Measurements from ENCODE around the gene KCTD7.
"Not testable (repeated sequence)": the region's sequence is repeated elsewhere in the genome, so short reads cannot be mapped to it uniquely, and the experiment has no call there.

Gene KCTD7

DNA sequence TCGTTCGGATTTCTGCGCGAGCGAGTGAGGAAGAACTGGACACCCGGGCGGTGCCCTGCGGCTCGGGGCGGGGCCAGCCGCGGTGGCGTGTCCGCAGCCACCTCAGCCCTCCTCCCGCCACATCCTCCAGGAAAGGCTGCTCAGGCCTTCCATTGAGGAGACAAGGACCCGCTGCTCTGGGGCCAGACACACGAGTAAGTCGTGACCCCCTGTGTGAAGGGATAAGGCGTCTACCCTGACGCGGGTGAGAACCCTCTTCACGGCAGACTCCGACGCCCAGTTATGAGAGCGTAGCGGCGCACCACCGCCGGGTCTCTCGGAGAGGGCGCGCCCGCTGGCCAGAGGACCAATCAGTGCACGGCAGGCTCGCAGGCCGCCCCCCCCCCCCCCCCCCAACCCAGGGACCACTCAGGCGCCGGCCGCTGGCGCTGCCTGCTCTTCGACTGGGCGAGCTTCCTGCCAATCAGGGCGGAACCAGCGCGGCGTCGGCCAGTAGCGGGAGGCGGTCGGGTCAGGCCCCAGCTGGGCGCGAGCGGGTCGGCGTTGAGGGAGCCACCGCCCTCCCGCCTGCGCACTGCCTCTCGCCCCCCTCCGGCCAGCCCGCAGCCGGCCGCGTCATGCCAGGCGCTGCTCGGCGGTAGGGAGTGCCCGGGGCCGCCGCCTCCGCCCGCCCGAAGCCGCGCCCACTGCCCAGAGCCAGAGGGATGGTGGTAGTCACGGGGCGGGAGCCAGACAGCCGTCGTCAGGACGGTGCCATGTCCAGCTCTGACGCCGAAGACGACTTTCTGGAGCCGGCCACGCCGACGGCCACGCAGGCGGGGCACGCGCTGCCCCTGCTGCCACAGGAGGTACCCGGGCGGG lies at the start of gene KCTD7:
TSS of gene KCTD7 (plus strand) at position 521 of the 861 bp plus-strand sequence. CDS start at position 705, 184 bp downstream.
- peak; percentile 99 for DNase-seq (ENCODE audit: low spot score)
- POLR2A ChIA-PET (ENCODE audit: low non-redundant PET) = interaction anchor here (0.5 kb wide), 1 partner anchor 25 kb away, joined by 3 read pairs; no protein-coding TSS in a partner anchor
- CTCF ChIA-PET = interaction anchor here (0.7 to 0.9 kb wide), 2 partner anchors 16 to 71 kb away, joined by 3 to 4 read pairs; no protein-coding TSS in a partner anchor
- TF ChIP-seq, protein P1, sequence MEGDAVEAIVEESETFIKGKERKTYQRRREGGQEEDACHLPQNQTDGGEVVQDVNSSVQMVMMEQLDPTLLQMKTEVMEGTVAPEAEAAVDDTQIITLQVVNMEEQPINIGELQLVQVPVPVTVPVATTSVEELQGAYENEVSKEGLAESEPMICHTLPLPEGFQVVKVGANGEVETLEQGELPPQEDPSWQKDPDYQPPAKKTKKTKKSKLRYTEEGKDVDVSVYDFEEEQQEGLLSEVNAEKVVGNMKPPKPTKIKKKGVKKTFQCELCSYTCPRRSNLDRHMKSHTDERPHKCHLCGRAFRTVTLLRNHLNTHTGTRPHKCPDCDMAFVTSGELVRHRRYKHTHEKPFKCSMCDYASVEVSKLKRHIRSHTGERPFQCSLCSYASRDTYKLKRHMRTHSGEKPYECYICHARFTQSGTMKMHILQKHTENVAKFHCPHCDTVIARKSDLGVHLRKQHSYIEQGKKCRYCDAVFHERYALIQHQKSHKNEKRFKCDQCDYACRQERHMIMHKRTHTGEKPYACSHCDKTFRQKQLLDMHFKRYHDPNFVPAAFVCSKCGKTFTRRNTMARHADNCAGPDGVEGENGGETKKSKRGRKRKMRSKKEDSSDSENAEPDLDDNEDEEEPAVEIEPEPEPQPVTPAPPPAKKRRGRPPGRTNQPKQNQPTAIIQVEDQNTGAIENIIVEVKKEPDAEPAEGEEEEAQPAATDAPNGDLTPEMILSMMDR (conservative IDR thresholded peaks at IDR 0.05; ENCODE audit: low read depth) = no peak
- peak within 1 kb of the TSS; percentile 96 for H3K27ac ChIP-seq

DNA sequence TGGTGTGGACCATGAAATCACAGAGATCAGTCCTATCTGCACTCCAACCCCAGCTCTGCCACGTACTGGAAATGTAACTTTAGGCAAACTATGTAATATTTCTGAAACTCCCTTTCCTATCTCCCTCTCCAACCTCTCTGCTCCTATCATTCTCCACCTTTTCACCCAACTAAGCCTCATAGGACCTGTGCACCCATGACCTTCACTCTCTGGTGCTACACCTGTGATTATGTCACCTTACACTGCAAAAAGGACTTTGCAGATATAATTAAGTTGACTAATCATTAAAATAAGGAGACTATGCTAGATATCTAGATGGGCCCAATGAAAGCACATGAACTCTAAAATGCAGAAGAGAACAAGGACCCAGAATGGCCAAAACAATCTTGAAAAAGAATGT lies 48.3 kb upstream of the KCTD7 start:
- H3K27ac ChIP-seq; POLR2A ChIA-PET (ENCODE audit: low non-redundant PET); DNase-seq (ENCODE audit: low spot score); CTCF ChIA-PET: not testable (repeated sequence)

DNA sequence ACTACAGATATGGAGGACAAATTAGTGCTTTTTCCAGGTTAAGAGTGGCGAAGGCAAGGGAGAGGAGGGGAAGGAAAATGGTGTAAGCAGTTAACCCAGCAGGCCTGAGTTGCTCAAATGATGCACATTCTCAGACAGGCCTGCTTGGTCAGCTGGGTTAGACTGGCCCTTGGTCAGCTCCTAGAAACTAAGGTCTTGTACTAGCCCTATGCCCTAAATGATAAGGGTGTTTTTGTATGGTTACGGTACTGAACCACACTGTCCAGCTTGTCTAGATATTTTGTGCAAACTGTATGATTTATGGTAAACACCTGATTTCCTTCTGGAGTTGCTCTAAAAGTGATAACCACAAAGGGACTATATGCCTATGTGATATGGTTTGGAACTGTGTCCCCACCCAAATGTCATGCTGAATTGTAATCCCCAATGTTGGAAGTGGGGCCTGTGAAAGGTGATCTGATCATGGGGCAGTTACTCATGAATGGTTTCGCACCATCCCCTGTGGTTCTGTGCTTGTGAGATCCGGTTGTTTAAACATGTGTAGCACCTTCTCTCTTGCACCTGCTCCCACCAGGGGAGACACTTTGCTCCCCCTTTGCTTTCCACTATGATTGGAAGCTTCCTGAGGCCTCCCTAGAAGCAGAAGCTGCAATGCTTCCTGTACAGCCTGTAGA lies 45.7 kb upstream of the KCTD7 start:
- H3K27ac ChIP-seq; DNase-seq (ENCODE audit: low spot score); CTCF ChIA-PET; POLR2A ChIA-PET (ENCODE audit: low non-redundant PET): not testable (repeated sequence)

DNA sequence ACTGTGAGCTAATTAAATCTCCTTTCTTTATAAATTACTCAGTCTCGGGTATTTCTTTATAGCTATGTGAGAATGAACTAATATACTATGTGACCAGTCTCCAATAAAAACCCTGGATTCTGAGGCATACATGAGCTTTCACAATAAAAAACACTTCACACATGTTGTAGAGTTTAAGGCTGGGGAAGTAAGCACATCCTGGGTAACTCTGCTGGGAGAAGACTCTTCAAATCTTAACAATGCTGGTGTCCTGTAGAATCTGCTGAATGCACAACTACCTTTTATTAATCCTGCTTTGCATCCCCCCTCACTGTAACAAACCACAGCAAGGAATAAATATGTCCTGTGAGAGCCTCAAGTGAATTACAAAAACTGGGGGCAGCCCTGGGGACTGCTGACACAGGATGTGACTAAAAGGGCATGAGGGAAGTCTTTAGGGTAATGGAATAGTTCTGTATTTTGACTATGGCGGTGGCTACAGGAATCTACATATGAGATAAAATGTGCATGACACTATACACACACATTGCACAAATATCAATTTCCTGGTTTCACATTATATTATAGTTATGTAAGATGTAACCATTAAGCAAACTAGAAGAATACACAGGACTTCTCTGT lies 45.1 kb upstream of the KCTD7 start:
- DNase-seq (ENCODE audit: low spot score) = no peak
- ChIA-PET POLR2A (ENCODE audit: low non-redundant PET) (no interaction called here), CTCF (no interaction called here)
- no peak overlapping the region for H3K27ac ChIP-seq
- TF ChIP-seq, protein P1 (conservative IDR thresholded peaks at IDR 0.05; ENCODE audit: low read depth) = no peak

DNA sequence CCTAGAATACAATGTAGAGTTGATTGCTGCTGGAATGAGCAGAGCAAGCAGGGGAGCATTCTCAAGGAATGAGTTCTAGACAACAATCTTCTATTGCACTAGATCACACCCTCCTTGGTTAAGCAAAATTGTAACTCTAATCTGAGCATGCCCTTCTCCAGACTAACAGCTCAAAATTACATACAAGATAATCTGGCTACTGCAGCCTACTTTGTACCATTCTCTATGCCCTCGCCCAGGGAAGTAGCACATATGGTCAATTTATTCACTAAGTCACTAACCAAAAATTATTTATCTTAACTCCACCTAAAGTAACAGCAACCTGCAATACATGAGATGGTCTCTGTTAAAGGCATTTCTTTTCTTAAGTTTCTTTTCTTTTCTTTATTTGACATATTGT lies 42.5 kb upstream of the KCTD7 start:
- TF ChIP-seq, protein P1 (conservative IDR thresholded peaks at IDR 0.05; ENCODE audit: low read depth) = no peak
- no peak overlapping the region for H3K27ac ChIP-seq
- no peak for DNase-seq (ENCODE audit: low spot score)
- POLR2A ChIA-PET (ENCODE audit: low non-redundant PET) = no interaction called here
- CTCF ChIA-PET = no interaction called here

DNA sequence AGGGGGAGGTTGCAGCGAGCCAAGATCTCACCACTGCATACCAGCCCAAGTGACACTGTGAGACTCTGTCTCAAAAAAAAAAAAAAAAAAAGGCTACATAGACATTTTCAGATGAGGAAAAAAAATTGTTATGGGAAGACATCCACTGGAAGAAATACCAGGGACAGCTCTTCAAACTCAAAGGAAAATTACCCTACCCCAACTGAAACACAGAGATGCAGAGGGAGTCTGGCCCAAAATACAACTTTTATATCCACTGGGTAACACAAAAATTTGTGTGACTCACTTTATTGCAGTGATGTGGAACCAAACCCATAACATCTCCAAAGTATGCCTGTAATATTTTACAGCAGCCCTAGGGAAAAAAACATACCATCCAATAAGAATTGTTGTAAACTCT lies 40.5 kb upstream of the KCTD7 start:
- CTCF ChIA-PET; POLR2A ChIA-PET (ENCODE audit: low non-redundant PET); H3K27ac ChIP-seq: not testable (repeated sequence)

DNA sequence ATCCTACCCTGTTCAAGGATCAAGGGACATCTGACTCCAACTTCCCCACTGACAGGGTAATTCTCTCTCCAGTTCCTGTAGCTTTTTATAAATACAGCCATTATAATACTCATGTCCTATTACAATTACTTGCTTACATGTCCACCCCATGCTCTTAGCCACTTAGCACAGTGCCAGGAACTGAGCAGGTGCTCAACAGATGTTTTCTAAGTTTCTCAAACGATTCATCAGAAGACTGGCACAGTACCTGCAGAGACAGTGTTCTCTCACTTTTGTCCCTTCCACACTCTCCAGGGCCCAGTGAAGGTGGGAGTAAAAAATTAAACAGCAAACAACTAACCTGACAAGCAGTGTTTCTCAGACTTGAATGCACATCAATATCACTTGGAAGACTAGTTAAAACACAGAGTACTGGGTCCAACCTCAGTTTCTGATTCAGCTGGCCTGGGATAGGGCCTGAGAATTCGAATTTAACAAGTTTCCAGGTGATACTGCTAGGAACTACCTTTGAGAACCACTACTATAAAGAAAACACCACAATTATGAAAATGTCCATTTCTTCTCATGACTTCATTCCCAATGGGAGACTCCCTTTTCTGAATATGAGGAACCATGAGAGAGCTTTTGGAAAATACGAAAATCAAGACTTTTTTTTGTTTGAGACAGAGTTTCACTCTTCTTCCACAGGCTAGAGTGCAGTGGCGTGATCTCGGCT lies 39.7 kb upstream of the KCTD7 start:
- CTCF ChIA-PET; DNase-seq (ENCODE audit: low spot score): not testable (repeated sequence)
- POLR2A ChIA-PET (ENCODE audit: low non-redundant PET) = interaction anchor here (0.7 kb wide), 1 partner anchor 62 kb away, joined by 4 read pairs; no protein-coding TSS in a partner anchor
- peak overlapping the region; percentile 48 for H3K27ac ChIP-seq

More for the DNA sequence above, 40.5 kb upstream of the KCTD7 start:
- not testable (repeated sequence) for DNase-seq (ENCODE audit: low spot score)

DNA sequence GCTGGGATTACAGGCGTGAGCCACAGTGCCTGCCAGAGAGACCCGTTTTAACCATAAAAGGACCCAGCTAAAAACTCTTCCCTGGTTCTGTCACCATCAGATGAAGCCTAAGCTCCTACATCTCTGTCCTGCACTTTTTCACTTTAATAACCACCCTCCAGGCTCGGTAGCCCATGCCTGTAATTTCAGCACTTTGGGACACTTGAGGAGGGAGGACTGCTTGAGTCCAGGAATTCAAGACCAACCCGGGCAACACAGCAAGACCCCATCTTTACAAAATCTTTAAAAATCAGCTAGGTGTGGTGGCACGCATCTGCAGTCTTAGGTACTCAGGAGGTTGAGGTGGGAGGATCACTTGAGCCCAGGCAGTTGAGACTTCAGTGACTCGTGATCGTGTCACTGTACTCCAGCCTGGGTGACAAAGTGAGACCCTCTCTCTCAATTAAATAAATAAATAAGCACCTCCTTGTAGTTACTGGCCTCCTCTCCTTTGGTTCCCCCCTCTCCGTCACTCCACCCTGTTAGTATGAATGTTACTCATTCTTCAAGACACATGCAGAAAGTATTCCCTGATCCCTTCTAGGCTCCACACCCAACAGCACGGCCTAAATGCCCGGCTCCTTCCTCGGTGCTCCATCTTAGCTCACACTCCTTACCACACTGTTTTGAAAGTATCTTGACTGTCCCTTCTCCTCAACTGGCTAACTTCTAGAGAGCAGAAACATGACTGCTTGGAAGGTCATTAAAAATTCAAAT lies 38.2 kb upstream of the KCTD7 start:
- CTCF ChIA-PET = interaction anchor here (1.0 kb wide), 1 partner anchor 30 kb away, joined by 4 read pairs; no protein-coding TSS in a partner anchor
- peak; percentile 74 for DNase-seq (ENCODE audit: low spot score)
- POLR2A ChIA-PET (ENCODE audit: low non-redundant PET) = interaction anchor here (1.3 kb wide), 1 partner anchor 36 kb away, joined by 3 read pairs; no protein-coding TSS in a partner anchor
- H3K27ac ChIP-seq = peak overlapping the region; percentile 90

DNA sequence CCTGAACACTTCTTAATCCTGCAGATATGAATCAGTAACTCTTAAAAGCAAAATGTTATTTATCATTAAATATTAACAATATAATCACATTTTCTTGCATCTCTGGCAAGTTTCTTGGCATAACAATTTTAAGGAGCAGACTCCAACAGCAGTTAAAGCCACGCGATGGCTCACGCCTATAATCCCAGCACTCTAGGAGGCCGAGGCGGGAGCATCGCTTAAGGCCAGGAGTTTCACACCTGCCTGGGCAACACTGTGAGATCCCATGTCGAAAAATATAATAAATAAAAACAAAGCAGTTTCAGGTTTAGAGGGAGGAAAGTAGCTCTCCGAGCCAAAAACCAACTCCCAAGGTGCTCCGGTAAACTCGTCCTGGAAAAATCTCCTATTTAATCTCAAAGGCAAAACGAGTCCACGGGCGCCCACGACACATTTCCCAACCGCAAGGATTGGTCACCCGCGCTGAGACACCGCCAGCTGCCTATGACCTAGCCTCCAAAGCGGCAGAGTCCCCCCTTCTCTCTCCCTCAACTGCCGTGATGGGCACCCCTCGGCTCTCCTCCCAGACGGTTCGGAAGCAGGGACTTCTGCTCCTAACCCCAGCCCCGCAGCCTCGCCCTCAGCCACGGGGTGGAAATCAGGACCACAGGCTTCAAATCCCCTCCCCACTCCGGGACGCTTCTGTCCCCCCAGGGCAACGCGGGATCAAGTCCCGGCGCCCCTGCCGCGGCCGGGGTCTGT lies 37.5 kb upstream of the KCTD7 start:
- ChIA-PET POLR2A (ENCODE audit: low non-redundant PET) (interaction anchor here (1.3 kb wide), 1 partner anchor 36 kb away, joined by 3 read pairs; no protein-coding TSS in a partner anchor), CTCF (interaction anchor here (0.7 to 1.0 kb wide), 2 partner anchors 29 to 272 kb away, joined by 4 read pairs; no protein-coding TSS in a partner anchor)
- H3K27ac ChIP-seq = peak overlapping the region; percentile 90
- peak; percentile 5 for DNase-seq (ENCODE audit: low spot score)

All from RWPE1 (cell line).